Stromal cell of bone marrow (primary cell): Measurements from ENCODE around the gene APPL2.
"Not testable (repeated sequence)": the region's sequence is repeated elsewhere in the genome, so short reads cannot be mapped to it uniquely, and the experiment has no call there.

Experiments
- DNase-seq: peaks from one replicate; pipeline ENCODE4 v3.0.0-alpha.2; 2012; ENCODE audit warnings: low read depth

The APPL2 gene

GRCh38 chr12:105192624-105193225 lies 43.2 kb downstream of the APPL2 start:
- no peak for DNase-seq

- DNase-seq: no peak
Measured at GRCh38 chr12:105190530-105190929, 45.4 kb downstream of the APPL2 start.

GRCh38 chr12:105189293-105189692 lies 46.7 kb downstream of the APPL2 start:
- DNase-seq: no peak

GRCh38 chr12:105183976-105184375 lies 52.0 kb downstream of the APPL2 start:
- not testable (repeated sequence) for DNase-seq

GRCh38 chr12:105183406-105183805 lies 52.6 kb downstream of the APPL2 start:
- DNase-seq: not testable (repeated sequence)

GRCh38 chr12:105179114-105179513 lies 56.9 kb downstream of the APPL2 start:
- not testable (repeated sequence) for DNase-seq

- no peak for DNase-seq
Measured at GRCh38 chr12:105177208-105177607, 58.8 kb downstream of the APPL2 start.

- no peak for DNase-seq
Measured at GRCh38 chr12:105175397-105175990, 60.5 kb downstream of the APPL2 start.

- no peak for DNase-seq
Measured at GRCh38 chr12:105171691-105172436, 64.1 kb downstream of the APPL2 start.

- no peak for DNase-seq
Measured at GRCh38 chr12:105170139-105170538, 65.8 kb downstream of the APPL2 start.

- DNase-seq: no peak
Measured at GRCh38 chr12:105168006-105168405, 68.0 kb downstream of the APPL2 start.

GRCh38 chr12:105167346-105167745 lies 68.6 kb downstream of the APPL2 start:
- no peak for DNase-seq

GRCh38 chr12:105166736-105167135 lies 69.2 kb downstream of the APPL2 start:
- peak; percentile 6 for DNase-seq

- DNase-seq: no peak
Measured at GRCh38 chr12:105164068-105164467, 71.9 kb downstream of the APPL2 start.

- no peak for DNase-seq
Measured at GRCh38 chr12:105162174-105162573, 73.8 kb downstream of the APPL2 start.

GRCh38 chr12:105158876-105159275 lies 77.1 kb downstream of the APPL2 start:
- DNase-seq: no peak

- no peak for DNase-seq
Measured at GRCh38 chr12:105157606-105158005, 78.4 kb downstream of the APPL2 start.

- no peak for DNase-seq
Measured at GRCh38 chr12:105156260-105156659, 79.7 kb downstream of the APPL2 start.

GRCh38 chr12:105142259-105142658 lies 93.7 kb downstream of the APPL2 start:
- no peak for DNase-seq

- no peak for DNase-seq
Measured at GRCh38 chr12:105141320-105141922, 94.6 kb downstream of the APPL2 start.

GRCh38 chr12:105138248-105138647 lies 97.7 kb downstream of the APPL2 start:
- DNase-seq: no peak
